ENCODE data around the gene NPS. TPM values are rescaled to one million over a fixed set of nuclear protein-coding genes. Genes with fewer than 3 reads are reported as not detected.

NPS gene
- total RNA-seq, 3 donors from 2014 or later = not detected

DNA sequence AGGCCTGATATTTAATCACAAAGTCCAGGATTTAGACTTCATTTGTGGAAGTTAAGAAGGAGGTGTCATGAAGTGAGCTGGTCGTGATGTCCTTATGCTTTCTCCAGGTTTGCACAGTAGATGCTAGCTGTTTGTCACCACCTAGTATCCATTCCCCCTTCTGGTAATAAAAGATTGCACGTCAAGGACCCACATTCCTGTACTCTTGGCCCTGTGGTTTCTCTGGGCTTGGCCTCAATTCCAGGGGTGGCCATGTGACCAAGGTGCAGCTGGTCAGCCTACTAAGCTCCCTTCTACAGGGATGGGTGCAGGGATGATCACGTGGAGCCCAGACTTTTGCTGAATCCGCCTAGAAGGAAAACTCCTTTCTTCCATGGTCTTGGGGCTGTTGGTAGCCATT is 16.5 kb downstream of the NPS start:
- TF ChIP-seq, protein P1, sequence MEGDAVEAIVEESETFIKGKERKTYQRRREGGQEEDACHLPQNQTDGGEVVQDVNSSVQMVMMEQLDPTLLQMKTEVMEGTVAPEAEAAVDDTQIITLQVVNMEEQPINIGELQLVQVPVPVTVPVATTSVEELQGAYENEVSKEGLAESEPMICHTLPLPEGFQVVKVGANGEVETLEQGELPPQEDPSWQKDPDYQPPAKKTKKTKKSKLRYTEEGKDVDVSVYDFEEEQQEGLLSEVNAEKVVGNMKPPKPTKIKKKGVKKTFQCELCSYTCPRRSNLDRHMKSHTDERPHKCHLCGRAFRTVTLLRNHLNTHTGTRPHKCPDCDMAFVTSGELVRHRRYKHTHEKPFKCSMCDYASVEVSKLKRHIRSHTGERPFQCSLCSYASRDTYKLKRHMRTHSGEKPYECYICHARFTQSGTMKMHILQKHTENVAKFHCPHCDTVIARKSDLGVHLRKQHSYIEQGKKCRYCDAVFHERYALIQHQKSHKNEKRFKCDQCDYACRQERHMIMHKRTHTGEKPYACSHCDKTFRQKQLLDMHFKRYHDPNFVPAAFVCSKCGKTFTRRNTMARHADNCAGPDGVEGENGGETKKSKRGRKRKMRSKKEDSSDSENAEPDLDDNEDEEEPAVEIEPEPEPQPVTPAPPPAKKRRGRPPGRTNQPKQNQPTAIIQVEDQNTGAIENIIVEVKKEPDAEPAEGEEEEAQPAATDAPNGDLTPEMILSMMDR (IDR thresholded peaks at IDR 0.05) = no peak
- ATAC-seq (no peak), DNase-seq (no peak)
- Histone ChIP-seq H3K9me3 (no peaks in the 10 kb centered on the region), H3K4me1 (ENCODE audit: low read depth) (no peaks in the 10 kb centered on the region), H3K4me3 (no peak overlapping the region), H3K36me3 (ENCODE audit: low read depth) (no peaks in the 10 kb centered on the region)
- intact Hi-C loops (cut with DNase I, micrococcal nuclease) = no loop called here

DNA sequence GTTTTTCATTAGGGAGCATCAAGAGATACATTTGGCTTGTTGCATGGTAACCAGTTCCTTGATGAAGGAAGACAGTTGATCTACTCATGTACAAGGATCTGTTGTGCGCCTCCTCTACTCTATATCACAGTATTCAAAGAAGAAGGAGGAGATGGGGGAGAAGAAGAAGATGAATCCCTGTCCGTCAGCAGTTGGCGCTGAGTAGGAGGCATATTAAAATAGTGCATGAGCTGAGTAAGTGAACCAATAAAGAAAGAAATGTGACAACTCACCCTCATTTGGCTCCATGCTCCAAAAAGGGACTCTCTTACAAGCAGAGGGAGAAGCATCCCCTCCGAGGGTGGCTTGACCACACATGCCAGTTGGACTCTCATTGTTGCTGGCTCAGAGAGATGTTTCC is 20.1 kb downstream of the NPS start:
- DNase-seq = no peak
- no peak for ATAC-seq
- Histone ChIP-seq H3K9me3 (no peaks in the 10 kb centered on the region), H3K4me3 (no peak overlapping the region), H3K36me3 (ENCODE audit: low read depth) (no peaks in the 10 kb centered on the region), H3K4me1 (ENCODE audit: low read depth) (no peaks in the 10 kb centered on the region)
- TF ChIP-seq, protein P1 (IDR thresholded peaks at IDR 0.05) = no peak
- intact Hi-C loops (cut with DNase I, micrococcal nuclease) = no loop called here

DNA sequence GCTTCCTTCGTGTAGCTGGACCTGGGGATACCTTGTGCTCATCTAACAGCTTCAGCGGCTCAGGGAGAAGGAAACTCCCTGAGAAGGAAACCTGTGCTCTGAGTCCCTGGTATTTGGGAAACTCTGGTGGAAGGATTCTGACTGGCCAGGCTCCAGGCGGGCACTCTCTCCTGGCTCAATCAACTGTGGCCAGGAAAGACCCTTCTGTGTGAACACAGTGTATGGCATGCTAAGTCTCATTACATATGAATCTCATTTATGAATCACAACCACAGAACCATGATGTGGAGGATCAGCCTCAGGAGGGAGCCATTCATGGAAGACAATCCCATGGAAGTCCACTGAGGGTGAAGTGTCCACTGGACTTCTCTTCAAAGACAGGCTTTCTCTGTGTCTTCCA is 20.9 kb downstream of the NPS start:
- ATAC-seq = no peak
- DNase-seq = no peak
- intact Hi-C loops (cut with DNase I, micrococcal nuclease) = no loop called here
- H3K4me3 ChIP-seq = no peak overlapping the region
- H3K36me3 ChIP-seq (ENCODE audit: low read depth) = no peaks in the 10 kb centered on the region
- no peaks in the 10 kb centered on the region for H3K9me3 ChIP-seq
- no peaks in the 10 kb centered on the region for H3K4me1 ChIP-seq (ENCODE audit: low read depth)
- TF ChIP-seq, protein P1 (IDR thresholded peaks at IDR 0.05) = no peak

DNA sequence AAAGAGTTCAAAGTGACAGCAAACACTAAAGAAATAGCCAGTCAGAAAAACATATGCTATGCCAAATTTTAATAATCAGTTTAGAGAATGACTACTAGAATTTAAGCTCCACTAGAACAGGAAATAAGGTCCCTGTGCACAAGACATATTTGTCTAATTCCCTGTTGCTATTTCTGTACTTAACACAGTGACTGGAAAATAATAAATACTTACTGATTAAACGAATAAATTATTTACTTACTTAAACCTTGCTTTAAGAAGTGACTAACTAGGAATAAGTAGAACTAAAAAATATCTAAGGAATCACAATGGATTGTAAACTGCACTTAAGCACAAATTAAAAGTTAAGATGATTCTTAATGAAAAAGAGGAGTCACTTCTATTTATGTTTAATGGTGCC is 22.3 kb downstream of the NPS start:
- no peak for ATAC-seq
- Histone ChIP-seq H3K9me3 (no peaks in the 10 kb centered on the region), H3K4me3 (no peak overlapping the region), H3K4me1 (ENCODE audit: low read depth) (no peaks in the 10 kb centered on the region), H3K36me3 (ENCODE audit: low read depth) (no peaks in the 10 kb centered on the region)
- no peak for DNase-seq
- TF ChIP-seq, protein P1 (IDR thresholded peaks at IDR 0.05) = no peak
- intact Hi-C loops (cut with DNase I, micrococcal nuclease) = no loop called here

DNA sequence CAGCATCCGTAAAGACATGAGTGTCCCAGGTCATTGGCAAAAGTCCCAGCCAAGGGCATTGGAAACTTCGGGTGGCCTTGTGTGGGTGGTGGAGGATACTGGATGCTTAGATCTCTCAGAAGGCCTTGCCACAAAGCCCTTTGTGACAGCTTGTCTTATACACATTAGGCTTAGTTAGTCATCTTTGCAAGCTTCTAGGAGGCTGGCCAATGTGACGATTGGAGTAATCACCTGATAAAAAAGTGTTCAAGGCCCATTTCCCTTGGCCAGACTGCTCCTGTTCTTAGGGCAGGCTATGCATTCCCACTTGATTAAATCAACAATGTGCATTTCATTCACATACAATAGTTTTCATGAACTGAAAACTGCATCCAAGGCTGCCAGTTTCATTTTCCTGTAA is 26.9 kb downstream of the NPS start:
- no peaks in the 10 kb centered on the region for H3K9me3 ChIP-seq
- no peak for ATAC-seq
- no peaks in the 10 kb centered on the region for H3K36me3 ChIP-seq (ENCODE audit: low read depth)
- TF ChIP-seq, protein P1 (IDR thresholded peaks at IDR 0.05) = no peak
- no peak for DNase-seq
- intact Hi-C loops (cut with DNase I, micrococcal nuclease) = no loop called here
- H3K4me3 ChIP-seq = no peak overlapping the region
- H3K4me1 ChIP-seq (ENCODE audit: low read depth) = no peaks in the 10 kb centered on the region

DNA sequence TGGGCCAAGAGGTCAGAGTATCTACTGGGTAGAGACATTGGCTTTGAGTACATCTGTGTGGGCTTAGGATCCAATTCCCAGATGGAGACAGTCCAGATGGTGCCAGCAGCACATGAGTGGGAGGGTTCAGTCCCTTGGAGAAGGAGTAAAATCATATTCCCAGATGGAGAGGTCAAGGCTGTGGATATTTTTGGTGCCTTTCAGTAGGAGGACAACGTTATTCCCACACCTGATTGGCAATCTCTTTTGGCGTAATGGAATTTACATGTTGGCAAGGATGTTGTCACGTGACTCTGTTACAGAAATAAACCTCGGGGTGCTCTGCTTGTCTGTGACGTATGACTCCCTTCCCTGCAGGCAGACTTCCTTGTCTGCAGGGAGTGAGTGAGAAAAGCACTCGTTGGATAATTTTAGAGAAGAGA is 27.6 kb downstream of the NPS start:
- ATAC-seq (no peak), DNase-seq (no peak)
- no peaks in the 10 kb centered on the region for H3K36me3 ChIP-seq (ENCODE audit: low read depth)
- TF ChIP-seq, protein P1 (IDR thresholded peaks at IDR 0.05) = no peak
- intact Hi-C loops (cut with DNase I, micrococcal nuclease) = no loop called here
- H3K4me3 ChIP-seq = no peak overlapping the region
- no peaks in the 10 kb centered on the region for H3K4me1 ChIP-seq (ENCODE audit: low read depth)
- no peaks in the 10 kb centered on the region for H3K9me3 ChIP-seq

All from mucosa of descending colon (tissue), 3 donors.